ENCODE measurements around the gene GNMT. TPM values are rescaled to one million over a fixed set of nuclear protein-coding genes. Genes with fewer than 3 reads are reported as not detected.

Gene GNMT
- polyA plus RNA-seq, 2 of the 4 experiments (the other 2 are of a cell fraction), result 0.12 to 0.23 TPM

GRCh38 chr6:42928986-42929820, 31.4 kb upstream of the GNMT start, which contains the start of gene CNPY3:
CNPY3 (plus strand) TSS chr6:42929480; CDS start chr6:42929571, 91 bp downstream.
- ChIA-PET CTCF (interaction anchor here (1.0 to 3.0 kb wide), 6 partner anchors 12 to 215 kb away, joined by 3 to 14 read pairs (median 3); no protein-coding TSS in a partner anchor), POLR2A (interaction anchor here (0.6 to 2.5 kb wide), 13 partner anchors 8 to 589 kb away, joined by 3 to 13 read pairs (median 4); partner anchors contain the start of genes CUL7, PEX6, PPP2R5D and RRP36)
- Histone ChIP-seq H3K4me3 (peak within 1 kb of the TSS; percentile 62), H3K4me1 (peaks cover 11% of the 10 kb centered on the region; the same call in 2 of the 3 replicates), H3K4me2 (peak within 1 kb of the TSS; percentile 77), H3K27ac (peak within 1 kb of the TSS; percentile 84 to 97), H3K9me3 (no peaks in the 10 kb centered on the region)
- peak; percentile 88 to 98 for DNase-seq (ENCODE audit: low read depth in 1 of 2, low spot score in 1 of 2)
- WGBS (ENCODE audit: missing lambda C conversion rate), result 1% methylated on average over 27 of the region's 63 CpGs
- FAIRE-seq, result no peak
- ATAC-seq, result peak; percentile 97
- TF ChIP-seq HOXA7 (CRISPR knock-in tag; IDR thresholded peaks at IDR 0.05) (no peak), USF2 (IDR thresholded peaks at IDR 0.05) (peak; percentile 81), BHLHE40 (IDR thresholded peaks at IDR 0.05; ENCODE audit: low read depth, low read length) (peak; percentile 13; the same call in 1 of the 2 replicates), NPAS2 (CRISPR knock-in tag; IDR thresholded peaks at IDR 0.05; ENCODE audit: borderline replicate concordance) (no peak), CHD2 (IDR thresholded peaks at IDR 0.05; ENCODE audit: low read length, partially characterized antibody) (no peak), TP53 (CRISPR knock-in tag; IDR thresholded peaks at IDR 0.05) (no peak; the same call in 1 of the 2 replicates), POLR2A (IDR thresholded peaks at IDR 0.05; ENCODE audit: low read length) (peak; percentile 51), PBX3 (IDR thresholded peaks at IDR 0.05) (peak; percentile 81), HOXB13 (CRISPR knock-in tag; IDR thresholded peaks at IDR 0.05; ENCODE audit: low read depth) (0 out of 2 replicates have a peak, but pooled peaks have one; percentile 41), MYC (IDR thresholded peaks at IDR 0.05; ENCODE audit: borderline replicate concordance, low read length) (peak; percentile 86; the same call in 1 of the 2 replicates), POLR2AphosphoS2 (conservative IDR thresholded peaks at IDR 0.05; ENCODE audit: low read length) (no peak), RFX5 (IDR thresholded peaks at IDR 0.05) (peak; percentile 84), JUN (IDR thresholded peaks at IDR 0.05) (peak; percentile 45 to 49; a peak in 3 of 5 replicates), RNF2 (IDR thresholded peaks at IDR 0.05; ENCODE audit: borderline replicate concordance, low read depth) (no peak), BCL3 (IDR thresholded peaks at IDR 0.05) (peak; percentile 26; the same call in 1 of the 3 replicates), FOSB (CRISPR knock-in tag; IDR thresholded peaks at IDR 0.05) (no peak), MAX (IDR thresholded peaks at IDR 0.05) (peak; percentile 98), E2F6 (IDR thresholded peaks at IDR 0.05; ENCODE audit: borderline replicate concordance, low read depth) (peak; percentile 94), HOXB5 (CRISPR knock-in tag; IDR thresholded peaks at IDR 0.05) (peak; percentile 74)

GRCh38 chr6:42929821-42930360, 30.7 kb upstream of the GNMT start:
- FAIRE-seq, result no peak
- H3K4me2 ChIP-seq, result peak overlapping the region; percentile 77
- peak; percentile 27 to 44; a peak in 4 of 6 replicates for ATAC-seq
- TF ChIP-seq FOSL2 (IDR thresholded peaks at IDR 0.05) (no peak), FOSL2 (CRISPR knock-in tag; IDR thresholded peaks at IDR 0.05) (peak; percentile 61), MAFK (IDR thresholded peaks at IDR 0.05; ENCODE audit: partially characterized antibody) (no peak)
- peak overlapping the region; percentile 84 to 97 for H3K27ac ChIP-seq
- H3K9me3 ChIP-seq, result no peaks in the 10 kb centered on the region
- CTCF ChIA-PET, result interaction anchor here (1.1 to 3.0 kb wide), 6 partner anchors 11 to 268 kb away, joined by 3 to 14 read pairs (median 3); no protein-coding TSS in a partner anchor
- POLR2A ChIA-PET, result interaction anchor here (0.6 to 2.5 kb wide), 11 partner anchors 10 to 589 kb away, joined by 3 to 13 read pairs (median 4); partner anchors contain the start of genes CUL7, PEX6, PPP2R5D and RRP36
- H3K4me1 ChIP-seq, result peaks cover 11% of the 10 kb centered on the region; the same call in 2 of the 3 replicates
- 2% methylated on average over 13 of the region's 16 CpGs for WGBS (ENCODE audit: missing lambda C conversion rate)
- peak in 1 of 2 experiments; percentile 15 for DNase-seq (ENCODE audit: low read depth in 1 of 2, low spot score in 1 of 2)
- peak overlapping the region; percentile 62 for H3K4me3 ChIP-seq

Data from A549 (cell line).